ENCODE data around the gene NLRP10. TPM values are rescaled to one million over a fixed set of nuclear protein-coding genes. Genes with fewer than 3 reads are reported as not detected.

The NLRP10 gene
- total and polyA plus RNA-seq, 2 of the 13 experiments (the other 11 are each of a cell fraction or from before 2014, with no cell fraction given) = not detected

GRCh38 chr11:7986768-7987559 is 21.7 kb upstream of the NLRP10 start, which contains the start of gene EIF3F (continued):
- TF ChIP-seq BHLHE40 (IDR thresholded peaks at IDR 0.05; ENCODE audit: low read length) (no peak), ZNF432 (CRISPR knock-in tag; IDR thresholded peaks at IDR 0.05; ENCODE audit: borderline replicate concordance) (no peak), ARID2 (CRISPR knock-in tag; IDR thresholded peaks at IDR 0.05; ENCODE audit: borderline replicate concordance) (no peak), ZNF740 (CRISPR knock-in tag; IDR thresholded peaks at IDR 0.05) (no peak), CSRNP1 (CRISPR knock-in tag; IDR thresholded peaks at IDR 0.05) (0 out of 2 replicates have a peak, but pooled peaks have one; percentile 63), TARDBP (CRISPR knock-in tag; IDR thresholded peaks at IDR 0.05) (peak; percentile 92), ETV5 (CRISPR knock-in tag; IDR thresholded peaks at IDR 0.05; ENCODE audit: borderline replicate concordance) (peak; percentile 34; the same call in 1 of the 2 replicates), ZNF816 (CRISPR knock-in tag; IDR thresholded peaks at IDR 0.05; ENCODE audit: borderline replicate concordance) (no peak), MTF1 (CRISPR knock-in tag; IDR thresholded peaks at IDR 0.05) (no peak), MBNL3 (CRISPR knock-in tag; conservative IDR thresholded peaks at IDR 0.05) (no peak), KAT2B (IDR thresholded peaks at IDR 0.05; ENCODE audit: borderline replicate concordance, low read depth, low read length) (no peak), ZNF747 (CRISPR knock-in tag; IDR thresholded peaks at IDR 0.05; ENCODE audit: borderline replicate concordance) (0 out of 2 replicates have a peak, but pooled peaks have one; percentile 60), HNF4G (IDR thresholded peaks at IDR 0.05; ENCODE audit: borderline replicate concordance, low read depth, low read length) (no peak), HNF4G (CRISPR knock-in tag; IDR thresholded peaks at IDR 0.05; ENCODE audit: borderline replicate concordance, low read depth) (no peak), ARNT2 (CRISPR knock-in tag; IDR thresholded peaks at IDR 0.05; ENCODE audit: low read depth) (0 out of 2 replicates have a peak, but pooled peaks have one; percentile 33), AGO2 (optimal IDR thresholded peaks at IDR 0.05; ENCODE audit: low read depth, low read length) (peak; percentile 61), LCORL (IDR thresholded peaks at IDR 0.05) (no peak), LCORL (CRISPR knock-in tag; IDR thresholded peaks at IDR 0.05) (peak; percentile 61; the same call in 1 of the 2 replicates), TFDP2 (CRISPR knock-in tag; IDR thresholded peaks at IDR 0.05) (peak; percentile 97), ZNF615 (CRISPR knock-in tag; IDR thresholded peaks at IDR 0.05; ENCODE audit: borderline replicate concordance) (no peak), ZNF12 (CRISPR knock-in tag; IDR thresholded peaks at IDR 0.05) (peak; percentile 63; the same call in 1 of the 2 replicates), NFRKB (IDR thresholded peaks at IDR 0.05) (peak; percentile 54; the same call in 1 of the 2 replicates), TP53 (CRISPR knock-in tag; conservative IDR thresholded peaks at IDR 0.05) (peak; percentile 78; the same call in 1 of the 2 replicates), HOXA5 (CRISPR knock-in tag; IDR thresholded peaks at IDR 0.05) (peak; percentile 91), LBX2 (CRISPR knock-in tag; IDR thresholded peaks at IDR 0.05; ENCODE audit: borderline replicate concordance) (no peak)
- TF ChIP-seq, protein P1, sequence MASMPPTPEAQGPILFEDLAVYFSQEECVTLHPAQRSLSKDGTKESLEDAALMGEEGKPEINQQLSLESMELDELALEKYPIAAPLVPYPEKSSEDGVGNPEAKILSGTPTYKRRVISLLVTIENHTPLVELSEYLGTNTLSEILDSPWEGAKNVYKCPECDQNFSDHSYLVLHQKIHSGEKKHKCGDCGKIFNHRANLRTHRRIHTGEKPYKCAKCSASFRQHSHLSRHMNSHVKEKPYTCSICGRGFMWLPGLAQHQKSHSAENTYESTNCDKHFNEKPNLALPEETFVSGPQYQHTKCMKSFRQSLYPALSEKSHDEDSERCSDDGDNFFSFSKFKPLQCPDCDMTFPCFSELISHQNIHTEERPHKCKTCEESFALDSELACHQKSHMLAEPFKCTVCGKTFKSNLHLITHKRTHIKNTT (CRISPR knock-in tag; IDR thresholded peaks at IDR 0.05) = no peak
